Brain microvascular endothelial cell (primary cell): ENCODE data around the gene LRFN2.

ENCODE experiments used
- DNase-seq: peaks from one replicate; pipeline ENCODE4 v3.0.0-alpha.2; 2020
- H3K27ac ChIP-seq: fragments of 250-450 bp; sonication (Bioruptor Pico); 2 replicates; pipeline ENCODE4 v1.5.1; 2020; ENCODE audit warnings: mild to moderate bottlenecking, moderate library complexity
- H3K27me3 ChIP-seq: fragments of 250-450 bp; sonication (Bioruptor Pico); replicated peaks from 2 replicates; pipeline ENCODE4 v1.5.1; 2020; ENCODE audit warnings: mild to moderate bottlenecking
- H3K36me3 ChIP-seq: fragments of 250-450 bp; sonication (Bioruptor Pico); replicated peaks from 2 replicates; pipeline ENCODE4 v1.5.1; 2020; ENCODE audit warnings: mild to moderate bottlenecking
- H3K4me3 ChIP-seq: 2 replicates; pipeline ENCODE4 v1.5.1; 2011; ENCODE audit warnings: low read depth, mild to moderate bottlenecking, control low read depth, low read length, moderate library complexity
- in situ Hi-C: cut with HindIII; loops from 2 replicates; pipeline ENCODE4 v1.10.0; 2017; ENCODE audit warnings: low sequenced_read_pairs, low pct_ligation_motif_present
- TF ChIP-seq, protein P1 (sequence below): IDR thresholded peaks from 2 replicates; pipeline ENCODE4 v1.5.1; 2011; ENCODE audit warnings: low read depth, mild to moderate bottlenecking, moderate library complexity, low read length, control low read depth, inconsistent platforms; ENCODE audit errors: missing control alignments

The LRFN2 gene

DNA sequence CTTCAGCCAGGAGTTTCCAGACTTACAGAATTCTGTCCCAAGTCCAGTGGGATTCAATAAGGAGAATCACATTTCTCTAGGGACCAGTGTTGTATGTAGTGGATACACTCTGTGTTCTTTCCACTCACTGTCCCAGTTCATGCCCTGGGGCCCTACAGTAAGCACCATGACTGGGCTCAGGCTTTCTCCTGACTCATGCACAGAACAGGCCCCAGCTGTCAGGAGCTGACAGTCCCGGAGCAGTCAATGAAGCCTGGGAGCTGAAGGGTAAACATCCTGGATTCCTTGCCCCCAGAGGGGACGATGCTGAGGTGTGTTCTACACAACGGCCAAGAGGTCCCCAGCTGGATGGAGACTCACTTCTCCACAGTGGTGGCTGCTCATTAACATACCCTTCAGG, 40.2 kb upstream of the LRFN2 start:
- in situ Hi-C loops: no loop called here
- TF ChIP-seq, protein P1, sequence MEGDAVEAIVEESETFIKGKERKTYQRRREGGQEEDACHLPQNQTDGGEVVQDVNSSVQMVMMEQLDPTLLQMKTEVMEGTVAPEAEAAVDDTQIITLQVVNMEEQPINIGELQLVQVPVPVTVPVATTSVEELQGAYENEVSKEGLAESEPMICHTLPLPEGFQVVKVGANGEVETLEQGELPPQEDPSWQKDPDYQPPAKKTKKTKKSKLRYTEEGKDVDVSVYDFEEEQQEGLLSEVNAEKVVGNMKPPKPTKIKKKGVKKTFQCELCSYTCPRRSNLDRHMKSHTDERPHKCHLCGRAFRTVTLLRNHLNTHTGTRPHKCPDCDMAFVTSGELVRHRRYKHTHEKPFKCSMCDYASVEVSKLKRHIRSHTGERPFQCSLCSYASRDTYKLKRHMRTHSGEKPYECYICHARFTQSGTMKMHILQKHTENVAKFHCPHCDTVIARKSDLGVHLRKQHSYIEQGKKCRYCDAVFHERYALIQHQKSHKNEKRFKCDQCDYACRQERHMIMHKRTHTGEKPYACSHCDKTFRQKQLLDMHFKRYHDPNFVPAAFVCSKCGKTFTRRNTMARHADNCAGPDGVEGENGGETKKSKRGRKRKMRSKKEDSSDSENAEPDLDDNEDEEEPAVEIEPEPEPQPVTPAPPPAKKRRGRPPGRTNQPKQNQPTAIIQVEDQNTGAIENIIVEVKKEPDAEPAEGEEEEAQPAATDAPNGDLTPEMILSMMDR: no peak
- DNase-seq: no peak
- no peaks in the 10 kb centered on the region for H3K36me3 ChIP-seq
- no peak overlapping the region for H3K27ac ChIP-seq
- no peak overlapping the region for H3K4me3 ChIP-seq
- H3K27me3 ChIP-seq: no peaks in the 10 kb centered on the region

DNA sequence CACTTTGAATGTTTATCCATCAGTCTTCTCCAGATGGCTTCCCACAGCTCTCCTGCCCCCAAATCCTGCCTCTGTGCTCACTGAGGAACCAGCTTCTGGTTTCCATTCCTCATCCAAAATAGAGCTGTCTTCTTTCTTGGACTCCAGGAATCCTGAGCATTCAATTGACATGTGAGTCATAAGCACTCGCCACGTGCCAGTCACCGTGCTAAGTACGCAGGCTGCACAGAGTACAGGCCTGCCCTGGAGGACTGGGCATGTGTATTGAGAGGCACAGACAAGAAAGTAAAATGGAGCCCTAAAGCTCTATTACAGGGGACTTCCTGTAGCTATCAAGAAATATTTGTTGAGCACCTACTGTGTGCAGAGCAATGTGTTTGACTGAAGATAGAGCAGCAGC, 39.7 kb upstream of the LRFN2 start:
- Histone ChIP-seq H3K4me3 (no peak overlapping the region), H3K36me3 (no peaks in the 10 kb centered on the region), H3K27me3 (no peaks in the 10 kb centered on the region), H3K27ac (no peak overlapping the region)
- no peak for DNase-seq
- in situ Hi-C loops: no loop called here
- TF ChIP-seq, protein P1: no peak

DNA sequence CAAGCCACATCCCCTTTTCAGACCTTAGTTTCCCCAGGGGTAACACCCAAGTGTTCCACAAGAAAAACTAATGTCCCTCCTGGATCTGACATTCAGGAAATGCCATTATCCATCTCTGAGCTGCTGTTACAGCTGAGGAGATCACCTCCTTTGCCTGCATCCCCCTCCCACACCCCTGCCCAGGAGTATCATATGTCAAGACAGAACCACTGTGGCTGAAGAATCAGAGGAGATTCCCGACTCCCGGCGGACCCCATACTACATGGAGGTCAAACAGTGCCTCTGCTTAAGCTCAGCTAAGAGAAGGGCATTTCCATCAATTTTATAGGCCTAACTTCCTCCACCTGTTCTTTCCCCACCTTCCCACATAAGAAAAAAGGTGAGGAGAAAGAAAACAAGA, 36.8 kb upstream of the LRFN2 start:
- Histone ChIP-seq H3K36me3 (no peaks in the 10 kb centered on the region), H3K27me3 (no peaks in the 10 kb centered on the region), H3K27ac (no peak overlapping the region), H3K4me3 (no peak overlapping the region)
- TF ChIP-seq, protein P1: no peak
- in situ Hi-C loops: no loop called here
- no peak for DNase-seq

DNA sequence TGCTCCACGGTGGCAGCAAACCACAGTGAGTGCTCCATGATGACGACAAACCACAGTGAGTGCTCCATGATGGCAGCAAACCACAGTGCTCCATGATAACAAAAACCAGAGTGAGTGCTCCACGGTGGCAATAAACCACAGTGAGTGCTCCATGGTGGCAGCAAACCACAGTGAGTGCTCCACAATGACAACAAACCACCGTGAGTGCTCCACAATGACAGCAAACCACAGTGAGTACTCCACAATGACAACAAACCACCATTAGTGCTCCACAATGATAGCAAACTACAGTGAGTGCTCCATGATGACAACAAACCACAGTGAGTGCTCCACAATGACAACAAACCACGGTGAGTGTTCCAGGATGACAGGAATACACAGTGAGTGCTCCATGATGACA, 36.0 kb upstream of the LRFN2 start:
- Histone ChIP-seq H3K27me3 (no peaks in the 10 kb centered on the region), H3K27ac (no peak overlapping the region), H3K4me3 (no peak overlapping the region), H3K36me3 (no peaks in the 10 kb centered on the region)
- in situ Hi-C loops: no loop called here
- DNase-seq: no peak
- TF ChIP-seq, protein P1: no peak

DNA sequence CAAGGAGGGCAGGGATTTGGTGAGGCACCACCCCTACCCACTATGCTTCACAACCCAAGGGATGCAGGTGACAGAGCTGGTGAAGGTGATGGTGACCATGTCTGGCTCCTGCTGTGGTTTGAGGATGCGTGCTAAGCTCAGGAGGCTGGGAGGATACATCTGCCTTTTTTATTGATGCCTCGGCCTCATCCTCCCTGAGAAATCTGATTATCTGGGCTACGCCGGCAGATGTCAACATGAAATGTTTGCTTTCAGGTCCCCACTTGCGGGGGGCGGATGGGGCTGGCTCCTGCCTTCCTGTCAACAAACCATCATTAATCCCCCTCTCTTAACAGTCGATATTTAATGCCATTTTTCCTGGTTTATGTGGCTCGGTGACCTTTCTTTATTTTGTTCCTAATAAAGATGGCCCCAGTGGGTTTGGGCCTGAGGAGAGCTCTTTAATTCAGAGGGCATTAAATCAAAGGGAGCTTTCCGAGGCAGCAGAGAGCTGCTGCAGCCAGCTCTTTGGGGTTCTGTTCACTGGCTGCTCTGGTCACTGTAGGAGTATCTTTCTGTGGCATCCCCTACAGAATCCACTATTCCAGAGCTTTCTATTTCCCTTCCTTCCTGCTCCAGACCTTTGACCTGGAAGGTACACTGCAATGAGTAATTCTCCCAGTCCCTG, 33.5 kb upstream of the LRFN2 start:
- Histone ChIP-seq H3K4me3 (no peak overlapping the region), H3K36me3 (no peaks in the 10 kb centered on the region), H3K27ac (no peak overlapping the region), H3K27me3 (no peaks in the 10 kb centered on the region)
- TF ChIP-seq, protein P1: no peak
- in situ Hi-C loops: no loop called here
- no peak for DNase-seq

DNA sequence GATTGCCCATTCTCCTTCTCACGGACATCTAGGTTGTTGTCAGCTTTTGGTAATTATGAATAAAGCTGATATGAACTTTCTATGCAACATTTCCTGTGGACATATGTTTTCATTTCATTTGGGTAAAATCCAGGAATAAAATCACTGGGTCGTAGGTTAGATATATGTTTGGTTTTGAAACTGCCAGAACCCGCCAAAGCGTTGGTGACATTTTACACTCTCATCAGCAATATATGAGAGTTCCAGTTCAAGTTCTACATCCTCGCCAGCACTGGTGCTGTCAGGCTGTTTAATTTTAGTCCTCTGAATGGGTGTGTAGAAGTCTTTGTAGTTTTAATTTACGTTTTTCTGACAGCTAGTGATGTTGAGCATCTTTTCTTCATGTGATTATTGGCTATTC, 27.5 kb upstream of the LRFN2 start:
- Histone ChIP-seq H3K27me3 (no peaks in the 10 kb centered on the region), H3K4me3 (no peak overlapping the region), H3K27ac (no peak overlapping the region), H3K36me3 (no peaks in the 10 kb centered on the region)
- no peak for DNase-seq
- TF ChIP-seq, protein P1: no peak
- in situ Hi-C loops: no loop called here
